ENCODE data around the gene DSE. TPM values are rescaled to one million over a fixed set of nuclear protein-coding genes. Genes with fewer than 3 reads are reported as not detected.

Gene DSE
- total RNA-seq, 2 donors from 2014 or later, result 8.5 to 15.1 TPM

DNA sequence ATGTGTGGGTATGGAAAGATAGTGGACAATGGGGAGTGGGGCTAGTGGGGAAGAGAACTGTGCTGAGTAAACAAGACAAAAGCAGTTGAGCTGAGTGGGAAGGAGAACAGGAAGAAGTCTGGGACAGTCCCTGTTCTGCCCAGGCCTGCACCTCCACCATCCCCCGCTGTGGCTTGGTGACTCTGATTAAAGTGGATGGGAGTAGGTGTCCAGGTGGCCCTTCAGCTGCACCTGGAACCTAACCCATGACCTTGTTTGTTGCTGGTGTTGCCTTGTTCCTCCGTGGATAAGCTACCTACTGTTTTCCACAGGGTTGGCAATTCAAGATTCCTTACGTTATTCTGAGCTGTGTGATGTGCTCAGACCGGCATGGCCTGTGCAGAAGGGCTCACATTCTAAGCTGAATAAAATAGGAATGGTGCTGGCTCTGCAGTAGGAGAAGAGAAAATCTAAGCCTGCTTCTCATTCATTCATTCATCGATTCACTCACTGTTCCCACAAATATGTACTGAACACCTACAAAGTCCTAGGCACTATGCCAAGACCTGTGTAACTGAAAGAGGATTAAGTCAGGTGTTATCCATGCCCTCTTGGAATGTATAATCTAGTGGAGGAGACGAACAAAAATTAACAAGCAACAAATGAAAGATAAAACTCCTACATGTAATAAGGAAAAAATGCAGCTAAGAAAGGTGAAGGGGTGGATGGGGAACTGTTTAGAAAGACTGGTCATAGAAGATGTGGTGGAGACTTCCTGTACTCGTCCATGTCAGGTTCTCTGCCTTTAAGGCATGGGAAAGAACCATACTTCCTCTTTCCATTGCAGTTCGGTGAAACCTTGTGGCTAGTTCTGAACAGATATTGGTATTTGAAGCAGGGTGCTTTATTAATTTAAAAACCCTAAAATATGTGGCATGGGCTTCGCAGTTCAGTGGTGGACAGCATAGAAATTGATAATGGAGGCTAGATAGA, 80.3 kb downstream of the DSE start:
- H3K27me3 Mint-ChIP-seq (ENCODE audit: low read depth), result peaks cover 36% of the 10 kb centered on the region
- ATAC-seq (replicated peaks in 1 of 2), result no peak
- peaks cover 24% of the 10 kb centered on the region for H3K4me1 Mint-ChIP-seq (ENCODE audit: low read depth)
- H3K4me3 Mint-ChIP-seq, result no peak overlapping the region
- H3K9me3 Mint-ChIP-seq, result no peaks in the 10 kb centered on the region
- no peaks in the 10 kb centered on the region for H3K36me3 Mint-ChIP-seq (ENCODE audit: insufficient read depth in 2 of 2)
- DNase-seq, result no peak
- H3K27ac Mint-ChIP-seq, result no peak overlapping the region

DNA sequence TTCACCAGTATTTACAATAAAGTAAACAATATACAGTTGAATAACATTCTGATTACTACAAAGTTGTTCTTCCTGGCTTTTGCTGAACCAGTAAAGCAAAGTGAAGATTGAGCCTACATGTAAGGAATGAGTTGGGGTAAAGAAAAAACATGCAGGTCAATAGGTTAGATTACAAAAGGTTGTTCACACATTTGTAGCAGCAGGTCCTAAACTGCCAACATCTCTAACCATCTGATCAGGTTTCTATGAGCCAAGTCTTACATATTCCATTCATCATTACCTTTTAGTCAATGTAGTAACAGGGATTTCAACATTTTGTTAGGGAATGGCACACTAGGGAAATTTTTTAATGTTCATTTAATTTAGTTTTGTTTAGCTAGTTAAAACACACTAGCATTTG, 81.2 kb downstream of the DSE start:
- Mint-ChIP-seq H3K27ac (no peak overlapping the region), H3K4me1 (ENCODE audit: low read depth) (peaks cover 24% of the 10 kb centered on the region), H3K27me3 (ENCODE audit: low read depth) (peaks cover 36% of the 10 kb centered on the region), H3K36me3 (ENCODE audit: insufficient read depth in 2 of 2) (no peaks in the 10 kb centered on the region), H3K9me3 (no peaks in the 10 kb centered on the region), H3K4me3 (no peak overlapping the region)
- no peak for ATAC-seq (replicated peaks in 1 of 2)
- DNase-seq, result no peak

- Mint-ChIP-seq H3K4me3 (no peak overlapping the region), H3K27ac (no peak overlapping the region), H3K36me3 (ENCODE audit: insufficient read depth in 2 of 2) (no peaks in the 10 kb centered on the region), H3K4me1 (ENCODE audit: low read depth) (peaks cover 28% of the 10 kb centered on the region), H3K27me3 (ENCODE audit: low read depth) (peaks cover 36% of the 10 kb centered on the region), H3K9me3 (no peaks in the 10 kb centered on the region)
- ATAC-seq (replicated peaks in 1 of 2), result no peak
- DNase-seq, result no peak
Measured at GRCh38 chr6:116452531-116452930, 81.8 kb downstream of the DSE start.

GRCh38 chr6:116456106-116456505, 85.4 kb downstream of the DSE start:
- H3K4me3 Mint-ChIP-seq, result no peak overlapping the region
- no peak overlapping the region for H3K27ac Mint-ChIP-seq

DNA sequence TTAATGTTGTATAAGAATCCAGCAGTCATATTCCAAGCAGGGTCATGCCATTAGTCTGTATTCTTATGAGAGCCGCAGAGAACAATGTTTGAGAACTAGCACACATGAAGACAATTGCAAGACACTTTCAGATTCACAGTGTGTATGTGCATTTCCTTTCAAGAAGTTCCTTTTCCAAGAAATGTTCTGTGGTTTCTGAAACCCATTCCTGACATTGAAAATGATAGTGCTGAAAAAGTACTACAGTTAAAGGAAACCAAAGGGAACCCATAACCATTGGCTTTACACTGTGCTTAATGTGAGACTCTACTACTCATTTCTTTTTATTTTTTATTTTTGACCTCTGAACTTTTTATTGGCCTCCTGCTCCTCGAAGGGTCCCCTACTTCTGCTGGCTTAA, 86.2 kb downstream of the DSE start:
- no peak overlapping the region for H3K27ac Mint-ChIP-seq
- peaks cover 24% of the 10 kb centered on the region for H3K27me3 Mint-ChIP-seq (ENCODE audit: low read depth)
- ATAC-seq (replicated peaks in 1 of 2), result no peak
- no peaks in the 10 kb centered on the region for H3K9me3 Mint-ChIP-seq
- no peak overlapping the region for H3K4me3 Mint-ChIP-seq
- peaks cover 0 to 4% of the 10 kb centered on the region in 2 donors for H3K36me3 Mint-ChIP-seq (ENCODE audit: insufficient read depth in 2 of 2)
- H3K4me1 Mint-ChIP-seq (ENCODE audit: low read depth), result peaks cover 18% of the 10 kb centered on the region
- no peak for DNase-seq

More at GRCh38 chr6:116456106-116456505, 85.4 kb downstream of the DSE start:
- peaks cover 18% of the 10 kb centered on the region for H3K27me3 Mint-ChIP-seq (ENCODE audit: low read depth)
- H3K4me1 Mint-ChIP-seq (ENCODE audit: low read depth), result peaks cover 15% of the 10 kb centered on the region
- no peak for ATAC-seq (replicated peaks in 1 of 2)
- DNase-seq, result no peak
- H3K9me3 Mint-ChIP-seq, result no peaks in the 10 kb centered on the region
- H3K36me3 Mint-ChIP-seq (ENCODE audit: insufficient read depth in 2 of 2), result peaks cover 0 to 2% of the 10 kb centered on the region in 2 donors

GRCh38 chr6:116458264-116458663, 87.5 kb downstream of the DSE start:
- Mint-ChIP-seq H3K36me3 (ENCODE audit: insufficient read depth in 2 of 2) (peaks cover 0 to 4% of the 10 kb centered on the region in 2 donors), H3K4me3 (no peak overlapping the region), H3K4me1 (ENCODE audit: low read depth) (peaks cover 24% of the 10 kb centered on the region), H3K9me3 (no peaks in the 10 kb centered on the region), H3K27me3 (ENCODE audit: low read depth) (peaks cover 26% of the 10 kb centered on the region), H3K27ac (no peak overlapping the region)
- DNase-seq (no peak), ATAC-seq (replicated peaks in 1 of 2) (no peak)

- peaks cover 36% of the 10 kb centered on the region for H3K4me1 Mint-ChIP-seq (ENCODE audit: low read depth)
- DNase-seq, result no peak
- H3K4me3 Mint-ChIP-seq, result no peak overlapping the region
- no peaks in the 10 kb centered on the region for H3K9me3 Mint-ChIP-seq
- peaks cover 16% of the 10 kb centered on the region for H3K27me3 Mint-ChIP-seq (ENCODE audit: low read depth)
- H3K27ac Mint-ChIP-seq, result no peak overlapping the region
- H3K36me3 Mint-ChIP-seq (ENCODE audit: insufficient read depth in 2 of 2), result peaks cover 0 to 4% of the 10 kb centered on the region in 2 donors
- no peak for ATAC-seq (replicated peaks in 1 of 2)
Measured at GRCh38 chr6:116459927-116460326, 89.2 kb downstream of the DSE start.

GRCh38 chr6:116461331-116461931, 90.7 kb downstream of the DSE start, which contains the start of gene CALHM6:
CALHM6 (plus strand) TSS chr6:116461375; CDS start chr6:116461930, 555 bp downstream.
- H3K27ac Mint-ChIP-seq, result peak within 1 kb of the TSS; percentile 13
- peaks cover 0 to 4% of the 10 kb centered on the region in 2 donors for H3K36me3 Mint-ChIP-seq (ENCODE audit: insufficient read depth in 2 of 2)
- DNase-seq (no peak), ATAC-seq (replicated peaks in 1 of 2) (peak; percentile 5 to 12)
- peaks cover 44% of the 10 kb centered on the region for H3K4me1 Mint-ChIP-seq (ENCODE audit: low read depth)
- H3K4me3 Mint-ChIP-seq, result peak within 1 kb of the TSS; percentile 78 to 84
- no peaks in the 10 kb centered on the region for H3K9me3 Mint-ChIP-seq
- peaks cover 16% of the 10 kb centered on the region for H3K27me3 Mint-ChIP-seq (ENCODE audit: low read depth)

DNA sequence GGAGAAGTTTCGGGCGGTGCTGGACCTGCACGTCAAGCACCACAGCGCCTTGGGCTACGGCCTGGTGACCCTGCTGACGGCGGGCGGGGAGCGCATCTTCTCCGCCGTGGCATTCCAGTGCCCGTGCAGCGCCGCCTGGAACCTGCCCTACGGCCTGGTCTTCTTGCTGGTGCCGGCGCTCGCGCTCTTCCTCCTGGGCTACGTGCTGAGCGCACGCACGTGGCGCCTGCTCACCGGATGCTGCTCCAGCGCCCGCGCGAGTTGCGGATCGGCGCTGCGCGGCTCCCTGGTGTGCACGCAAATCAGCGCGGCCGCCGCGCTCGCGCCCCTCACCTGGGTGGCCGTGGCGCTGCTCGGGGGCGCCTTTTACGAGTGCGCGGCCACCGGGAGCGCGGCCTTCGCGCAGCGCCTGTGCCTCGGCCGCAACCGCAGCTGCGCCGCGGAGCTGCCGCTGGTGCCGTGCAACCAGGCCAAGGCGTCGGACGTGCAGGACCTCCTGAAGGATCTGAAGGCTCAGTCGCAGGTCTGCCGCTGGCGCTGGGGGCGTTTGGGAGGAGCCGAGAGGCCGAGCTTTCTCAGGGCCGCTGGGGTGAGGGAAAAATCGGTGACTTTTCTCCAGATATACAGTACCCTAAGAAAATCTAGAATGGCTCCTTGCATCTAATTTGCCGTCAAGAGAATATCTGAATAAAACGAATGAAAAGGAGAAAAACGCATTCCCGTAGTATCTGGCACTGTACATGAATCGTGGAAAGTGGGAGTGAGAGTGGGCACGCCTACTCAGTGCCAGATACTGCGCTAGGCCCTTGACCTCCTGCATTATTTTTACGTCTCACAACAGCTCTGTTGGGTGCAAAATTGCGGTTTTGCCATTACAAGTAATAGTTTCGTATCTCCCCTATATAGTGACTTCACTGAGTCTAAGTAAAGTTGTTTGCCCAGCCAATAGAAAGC, 91.5 kb downstream of the DSE start:
- peaks cover 41% of the 10 kb centered on the region for H3K4me1 Mint-ChIP-seq (ENCODE audit: low read depth)

GRCh38 chr6:116463301-116463700, 92.6 kb downstream of the DSE start:
- no peak overlapping the region for H3K27ac Mint-ChIP-seq
- no peak overlapping the region for H3K4me3 Mint-ChIP-seq
- H3K4me1 Mint-ChIP-seq (ENCODE audit: low read depth), result peaks cover 37% of the 10 kb centered on the region
- H3K36me3 Mint-ChIP-seq (ENCODE audit: insufficient read depth in 2 of 2), result peaks cover 0 to 4% of the 10 kb centered on the region in 2 donors
- H3K9me3 Mint-ChIP-seq, result no peaks in the 10 kb centered on the region
- ATAC-seq (replicated peaks in 1 of 2) (no peak), DNase-seq (no peak)
- peaks cover 16% of the 10 kb centered on the region for H3K27me3 Mint-ChIP-seq (ENCODE audit: low read depth)

More for the DNA sequence above, 91.5 kb downstream of the DSE start:
- no peak overlapping the region for H3K27ac Mint-ChIP-seq
- peak overlapping the region; percentile 78 to 84 for H3K4me3 Mint-ChIP-seq
- peak; percentile 68 to 72 for DNase-seq
- peaks cover 0 to 4% of the 10 kb centered on the region in 2 donors for H3K36me3 Mint-ChIP-seq (ENCODE audit: insufficient read depth in 2 of 2)
- ATAC-seq (replicated peaks in 1 of 2), result peak; percentile 95 to 96
- H3K27me3 Mint-ChIP-seq (ENCODE audit: low read depth), result peaks cover 16% of the 10 kb centered on the region
- no peaks in the 10 kb centered on the region for H3K9me3 Mint-ChIP-seq

- ATAC-seq (replicated peaks in 1 of 2) (no peak), DNase-seq (peak in 1 of 2 donors; percentile 12)
- H3K4me1 Mint-ChIP-seq (ENCODE audit: low read depth), result peaks cover 37% of the 10 kb centered on the region
- H3K27ac Mint-ChIP-seq, result no peak overlapping the region
- no peaks in the 10 kb centered on the region for H3K9me3 Mint-ChIP-seq
- H3K4me3 Mint-ChIP-seq, result no peak overlapping the region
- H3K36me3 Mint-ChIP-seq (ENCODE audit: insufficient read depth in 2 of 2), result peaks cover 0 to 4% of the 10 kb centered on the region in 2 donors
- peaks cover 16% of the 10 kb centered on the region for H3K27me3 Mint-ChIP-seq (ENCODE audit: low read depth)
Measured at GRCh38 chr6:116465246-116465645, 94.5 kb downstream of the DSE start.

DNA sequence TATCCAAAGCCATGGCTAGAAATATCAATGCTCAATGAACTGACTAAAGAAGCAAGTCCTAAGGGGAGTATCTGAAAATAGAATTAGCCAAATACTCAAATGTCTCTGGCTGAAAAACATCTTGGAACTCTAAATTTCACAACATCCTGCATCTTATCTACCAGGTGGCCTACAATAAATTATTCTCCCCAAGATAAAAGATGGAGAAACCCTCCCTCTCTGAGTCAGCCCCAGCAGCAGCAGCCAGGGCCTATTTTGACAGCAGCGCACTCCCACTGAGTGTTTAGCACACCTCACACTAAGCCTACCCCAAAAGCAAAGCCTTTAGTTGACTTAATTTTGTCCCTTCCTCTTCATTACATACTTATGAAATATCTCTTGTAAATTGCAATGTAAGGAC, 96.3 kb downstream of the DSE start:
- ATAC-seq (replicated peaks in 1 of 2) (peak in 1 of 2 donors; percentile 29), DNase-seq (no peak)
- no peaks in the 10 kb centered on the region for H3K9me3 Mint-ChIP-seq
- H3K27ac Mint-ChIP-seq, result no peak overlapping the region
- no peaks in the 10 kb centered on the region for H3K36me3 Mint-ChIP-seq (ENCODE audit: insufficient read depth in 2 of 2)
- no peak overlapping the region for H3K4me3 Mint-ChIP-seq
- peaks cover 5% of the 10 kb centered on the region for H3K27me3 Mint-ChIP-seq (ENCODE audit: low read depth)
- peaks cover 26% of the 10 kb centered on the region for H3K4me1 Mint-ChIP-seq (ENCODE audit: low read depth)
